AG04450 (cell line): ENCODE results near the gene OGDH. TPM values are rescaled to one million over a fixed set of nuclear protein-coding genes. Genes with fewer than 3 reads are reported as not detected.
"Not testable (repeated sequence)": the region's sequence is repeated elsewhere in the genome, so short reads cannot be mapped to it uniquely, and the experiment has no call there.

ENCODE experiments used
- CTCF ChIA-PET: fragments of 300-600, 350-600 bp; formaldehyde crosslinking; extraction: SDS; loops from one replicate; lab custom pipeline; 2022; ENCODE audit warnings: antibody characterized with exemption, inconsistent platforms; lab: Charles Lee
- POLR2A ChIA-PET: fragments of 350-600 bp; formaldehyde crosslinking; extraction: SDS; loops from one replicate; lab custom pipeline; 2021; ENCODE audit warnings: antibody characterized with exemption, inconsistent platforms; lab: Yijun Ruan, JAX
- DNase-seq: peaks from one replicate; pipeline ENCODE4 v3.0.0-alpha.2; 2011; ENCODE audit warnings: low read depth, low spot score
- H3K27ac ChIP-seq: one replicate; pipeline ENCODE4 v1.5.1; 2012; ENCODE audit warnings: low read depth, low read length, control low read depth
- H3K27me3 ChIP-seq: one replicate; pipeline ENCODE4 v1.6.0; 2012; ENCODE audit warnings: low read length; ENCODE audit not compliant: control insufficient read depth, insufficient read depth
- H3K4me3 ChIP-seq: 2 replicates; pipeline ENCODE4 v1.5.1; 2011; ENCODE audit warnings: mild to moderate bottlenecking, low read depth, low read length, control low read depth
- H3K9me3 ChIP-seq: 2 replicates; pipeline ENCODE4 v1.5.1; 2012; ENCODE audit warnings: low read length; ENCODE audit not compliant: control insufficient read depth, insufficient read depth
- CTCF ChIP-seq: IDR thresholded peaks from 2 replicates; pipeline ENCODE4 v1.5.1; 2011; ENCODE audit warnings: low read depth, low read length, control low read depth, inconsistent platforms
- polyA plus RNA-seq: library from polyadenylated mRNA; depleted of rRNA; stranded (reverse); fragments of >200 nt; gene quantifications from 2 replicates; pipeline ENCODE4 v1.2.3, GENCODE V29; 2011

OGDH gene
- polyA plus RNA-seq, 1 experiment = 35.8 TPM

- ChIA-PET CTCF (no interaction called here), POLR2A (no interaction called here)
- Histone ChIP-seq H3K9me3 (peaks cover 13% of the 10 kb centered on the region), H3K27me3 (no peaks in the 10 kb centered on the region), H3K4me3 (no peak overlapping the region), H3K27ac (no peak overlapping the region)
- no peak for DNase-seq
- no peak for TF ChIP-seq CTCF
Measured at GRCh38 chr7:44724276-44724675, 117.8 kb downstream of the OGDH start.

GRCh38 chr7:44726250-44726649 lies 119.8 kb downstream of the OGDH start:
- H3K27me3 ChIP-seq, H3K9me3 ChIP-seq, POLR2A ChIA-PET, H3K27ac ChIP-seq, CTCF ChIA-PET, H3K4me3 ChIP-seq, DNase-seq: not testable (repeated sequence)

GRCh38 chr7:44727158-44727936 lies 120.9 kb downstream of the OGDH start:
- POLR2A ChIA-PET = no interaction called here
- CTCF ChIA-PET = no interaction called here
- TF ChIP-seq CTCF = no peak
- Histone ChIP-seq H3K27me3 (no peaks in the 10 kb centered on the region), H3K9me3 (peaks cover 4% of the 10 kb centered on the region; the same call in 1 of the 2 replicates), H3K27ac (peak overlapping the region; percentile 90), H3K4me3 (no peak overlapping the region)
- peak; percentile 34 for DNase-seq

- TF ChIP-seq CTCF = no peak
- CTCF ChIA-PET = no interaction called here
- H3K27ac ChIP-seq = no peak overlapping the region
- no peak for DNase-seq
- no peaks in the 10 kb centered on the region; the same call in 1 of the 2 replicates for H3K9me3 ChIP-seq
- no peaks in the 10 kb centered on the region for H3K27me3 ChIP-seq
- POLR2A ChIA-PET = no interaction called here
- no peak overlapping the region for H3K4me3 ChIP-seq
Measured at GRCh38 chr7:44727937-44728262, 121.5 kb downstream of the OGDH start.

GRCh38 chr7:44729949-44730590 lies 123.6 kb downstream of the OGDH start:
- H3K9me3 ChIP-seq = no peaks in the 10 kb centered on the region
- no peak for DNase-seq
- CTCF ChIA-PET = no interaction called here
- no peak overlapping the region for H3K4me3 ChIP-seq
- no peak overlapping the region for H3K27ac ChIP-seq
- POLR2A ChIA-PET = no interaction called here
- no peak for TF ChIP-seq CTCF
- no peaks in the 10 kb centered on the region for H3K27me3 ChIP-seq

GRCh38 chr7:44732971-44733370 lies 126.5 kb downstream of the OGDH start:
- H3K9me3 ChIP-seq, CTCF ChIA-PET, DNase-seq, H3K27ac ChIP-seq, H3K27me3 ChIP-seq, H3K4me3 ChIP-seq: not testable (repeated sequence)
- POLR2A ChIA-PET = interaction anchor here (0.8 kb wide), 1 partner anchor 172 kb away, joined by 8 read pairs; no protein-coding TSS in a partner anchor
